Type B pancreatic cell (in vitro differentiated cells): Measurements from ENCODE around the gene FCAMR. TPM values are rescaled to one million over a fixed set of nuclear protein-coding genes. Genes with fewer than 3 reads are reported as not detected.

Experiments used
- DNase-seq: peaks from one replicate; pipeline ENCODE4 v3.0.0; 2021; ENCODE audit warnings: mixed read lengths; ENCODE audit not compliant: unreplicated experiment; ENCODE audit errors: extremely low spot score
- H3K27ac Mint-ChIP-seq: 2 replicates; pipeline ENCODE4 v1.8.0; 2021; ENCODE audit warnings: mild to moderate bottlenecking, mixed read lengths
- H3K27me3 Mint-ChIP-seq: 2 replicates; pipeline ENCODE4 v1.8.0; 2021; ENCODE audit warnings: mixed read lengths
- H3K36me3 Mint-ChIP-seq: 2 replicates; pipeline ENCODE4 v1.8.0; 2021; ENCODE audit warnings: mixed read lengths
- H3K4me1 Mint-ChIP-seq: one replicate; pipeline ENCODE4 v1.8.0; 2021; ENCODE audit warnings: mixed read lengths; ENCODE audit not compliant: unreplicated experiment
- H3K4me3 Mint-ChIP-seq: 2 replicates; pipeline ENCODE4 v1.8.0; 2021; ENCODE audit warnings: mild to moderate bottlenecking, mixed read lengths
- H3K9me3 Mint-ChIP-seq: 2 replicates; pipeline ENCODE4 v1.8.0; 2021; ENCODE audit warnings: mixed read lengths
- CTCF ChIP-seq: fragments of 200-600 bp; sonication (generic); conservative IDR thresholded peaks from 2 replicates; pipeline ENCODE4 v1.5.0; 2021; ENCODE audit warnings: antibody characterized with exemption, mild to moderate bottlenecking
- total RNA-seq: library from RNA; stranded (reverse); gene quantifications from 2 replicates; pipeline ENCODE4 v1.2.1, GENCODE V29; 2021; ENCODE audit warnings: low replicate concordance

FCAMR gene
- total RNA-seq, 1 donor from 2014 or later: not detected

GRCh38 chr1:206932177-206932576, 38.1 kb downstream of the FCAMR start:
- H3K4me1 Mint-ChIP-seq: no peaks in the 10 kb centered on the region
- H3K9me3 Mint-ChIP-seq: no peaks in the 10 kb centered on the region
- H3K36me3 Mint-ChIP-seq: no peaks in the 10 kb centered on the region
- no peak for DNase-seq
- no peak overlapping the region for H3K4me3 Mint-ChIP-seq
- H3K27ac Mint-ChIP-seq: no peak overlapping the region
- TF ChIP-seq CTCF: no peak
- H3K27me3 Mint-ChIP-seq: peaks cover 4% of the 10 kb centered on the region

GRCh38 chr1:206931709-206932108, 38.6 kb downstream of the FCAMR start:
- TF ChIP-seq CTCF: peak; percentile 27
- H3K4me3 Mint-ChIP-seq: no peak overlapping the region
- no peaks in the 10 kb centered on the region for H3K4me1 Mint-ChIP-seq
- H3K27me3 Mint-ChIP-seq: peaks cover 4% of the 10 kb centered on the region
- DNase-seq: no peak
- no peaks in the 10 kb centered on the region for H3K9me3 Mint-ChIP-seq
- H3K27ac Mint-ChIP-seq: no peak overlapping the region
- no peaks in the 10 kb centered on the region for H3K36me3 Mint-ChIP-seq

GRCh38 chr1:206930210-206930798, 40.0 kb downstream of the FCAMR start:
- Mint-ChIP-seq H3K27me3 (peaks cover 4% of the 10 kb centered on the region), H3K36me3 (no peaks in the 10 kb centered on the region), H3K4me1 (no peaks in the 10 kb centered on the region), H3K27ac (no peak overlapping the region), H3K9me3 (no peaks in the 10 kb centered on the region), H3K4me3 (no peak overlapping the region)
- no peak for DNase-seq
- TF ChIP-seq CTCF: no peak

- DNase-seq: no peak
- no peak for TF ChIP-seq CTCF
- no peak overlapping the region for H3K4me3 Mint-ChIP-seq
- H3K27me3 Mint-ChIP-seq: peaks cover 4% of the 10 kb centered on the region
- H3K9me3 Mint-ChIP-seq: no peaks in the 10 kb centered on the region
- no peak overlapping the region for H3K27ac Mint-ChIP-seq
- no peaks in the 10 kb centered on the region for H3K4me1 Mint-ChIP-seq
- no peaks in the 10 kb centered on the region for H3K36me3 Mint-ChIP-seq
These were observed 40.7 kb downstream of the FCAMR start for GRCh38 chr1:206929524-206929923.

GRCh38 chr1:206926286-206926685, 44.0 kb downstream of the FCAMR start:
- Mint-ChIP-seq H3K9me3 (no peaks in the 10 kb centered on the region), H3K4me1 (no peaks in the 10 kb centered on the region), H3K36me3 (no peaks in the 10 kb centered on the region), H3K27me3 (no peaks in the 10 kb centered on the region), H3K27ac (no peak overlapping the region), H3K4me3 (no peak overlapping the region)
- no peak for DNase-seq
- TF ChIP-seq CTCF: no peak
